A673 (cell line): ENCODE data around the gene GGN. TPM values are rescaled to one million over a fixed set of nuclear protein-coding genes. Genes with fewer than 3 reads are reported as not detected.
A peak's percentile ranks its signal among the peaks of the same experiment; 100 is the strongest.

ENCODE experiments used
- BruUV-seq: library from RNA; stranded (reverse); fragments of 400-500 nt; replicated peaks from 2 replicates; lab custom pipeline; 2021; lab: Mats Ljungman, UMichigan
- CTCF ChIA-PET: fragments of 300-600 bp; sonication (Branson Sonifier 250); formaldehyde crosslinking; loops from one replicate; lab custom pipeline; 2022; ENCODE audit warnings: antibody characterized with exemption; lab: Charles Lee
- POLR2A ChIA-PET: fragments of 300-600 bp; sonication (Branson Sonifier 250); formaldehyde crosslinking; loops from one replicate; lab custom pipeline; 2022; ENCODE audit warnings: antibody characterized with exemption; ENCODE audit not compliant: low non-redundant PET; lab: Charles Lee
- DNase-seq: peaks from one replicate; pipeline ENCODE4 v3.0.0-alpha.2; 2015; ENCODE audit warnings: low spot score
- H3K27ac ChIP-seq: fragments of 200-600 bp; sonication (generic); 2 replicates; pipeline ENCODE4 v1.5.1; 2016; ENCODE audit warnings: mixed run types, low read depth, mild to moderate bottlenecking, mixed read lengths, antibody characterized with exemption, low read length; ENCODE audit not compliant: poor library complexity, severe bottlenecking
- H3K27me3 ChIP-seq: fragments of 200-600 bp; sonication (generic); replicated peaks from 2 replicates; pipeline ENCODE4 v1.6.1; 2017; ENCODE audit warnings: mixed run types, low read depth, mild to moderate bottlenecking, mixed read lengths, antibody characterized with exemption, low read length; ENCODE audit not compliant: insufficient read depth, poor library complexity
- H3K36me3 ChIP-seq: fragments of 200-600 bp; sonication (generic); 2 replicates; pipeline ENCODE4 v1.6.1; 2016; ENCODE audit warnings: mixed run types, mild to moderate bottlenecking, mixed read lengths, antibody characterized with exemption, low read length; ENCODE audit not compliant: insufficient read depth, poor library complexity, severe bottlenecking
- H3K4me1 ChIP-seq: fragments of 200-600 bp; sonication (generic); 2 replicates; pipeline ENCODE4 v1.6.1; 2017; ENCODE audit warnings: mixed run types, mild to moderate bottlenecking, mixed read lengths, antibody characterized with exemption, low read length; ENCODE audit not compliant: insufficient read depth, poor library complexity, severe bottlenecking
- H3K4me3 ChIP-seq: fragments of 200-600 bp; sonication (generic); 2 replicates; pipeline ENCODE4 v1.5.1; 2016; ENCODE audit warnings: low read depth, mixed run types, mild to moderate bottlenecking, mixed read lengths, low read length; ENCODE audit not compliant: poor library complexity, severe bottlenecking
- H3K9me3 ChIP-seq: fragments of 200-600 bp; sonication (generic); 2 replicates; pipeline ENCODE4 v1.6.1; 2016; ENCODE audit warnings: mixed run types, low read depth, mild to moderate bottlenecking, mixed read lengths, antibody characterized with exemption, low read length; ENCODE audit not compliant: poor library complexity, severe bottlenecking
- CTCF ChIP-seq: fragments of 300-800, 200-600 bp; sonication (generic); conservative IDR thresholded peaks from 2 replicates; pipeline ENCODE4 v1.5.1; 2017; ENCODE audit warnings: low read depth, mild to moderate bottlenecking, antibody characterized with exemption, low read length, moderate library complexity, mixed read lengths
- EZH2 ChIP-seq: fragments of 200-600 bp; sonication (generic); IDR thresholded peaks from 2 replicates; pipeline ENCODE4 v1.6.1; 2017; ENCODE audit warnings: borderline replicate concordance, low read depth, mild to moderate bottlenecking, mixed read lengths, antibody characterized with exemption, low read length; ENCODE audit not compliant: poor library complexity, severe bottlenecking
- intact Hi-C: fragments of 100-400 bp; cut with micrococcal nuclease; formaldehyde crosslinking; loops from one replicate; pipeline ENCODE4 v1.10.0; 2022; ENCODE audit not compliant: unreplicated experiment
- total RNA-seq: library from RNA; stranded (reverse); gene quantifications from 2 replicates; pipeline ENCODE4 v1.2.3, GENCODE V29; 2021

The GGN gene
- total RNA-seq, 1 experiment from 2014 or later: 1.3 TPM

GRCh38 chr19:38378866-38379265 is 9.0 kb downstream of the GGN start:
- peaks cover 62% of the 10 kb centered on the region for H3K36me3 ChIP-seq
- H3K4me3 ChIP-seq: no peak overlapping the region
- no peaks in the 10 kb centered on the region for H3K9me3 ChIP-seq
- H3K4me1 ChIP-seq: peaks cover 10% of the 10 kb centered on the region
- no TSS peak for BruUV-seq
- no peak for DNase-seq
- ChIA-PET CTCF (no interaction called here), POLR2A (no interaction called here)
- H3K27me3 ChIP-seq: no peaks in the 10 kb centered on the region
- intact Hi-C loops: no loop called here
- TF ChIP-seq EZH2: no peak
- no peak for TF ChIP-seq CTCF
- no peak overlapping the region for H3K27ac ChIP-seq

GRCh38 chr19:38377052-38377451 is 10.8 kb downstream of the GGN start:
- H3K27ac ChIP-seq: no peak overlapping the region
- intact Hi-C loops: no loop called here
- H3K4me3 ChIP-seq: no peak overlapping the region
- DNase-seq: no peak
- TF ChIP-seq EZH2: no peak
- TF ChIP-seq CTCF: no peak
- no peaks in the 10 kb centered on the region for H3K27me3 ChIP-seq
- H3K9me3 ChIP-seq: no peaks in the 10 kb centered on the region
- H3K4me1 ChIP-seq: peaks cover 10% of the 10 kb centered on the region
- BruUV-seq: no TSS peak
- H3K36me3 ChIP-seq: peaks cover 45% of the 10 kb centered on the region
- ChIA-PET POLR2A (no interaction called here), CTCF (no interaction called here)

GRCh38 chr19:38376576-38376975 is 11.3 kb downstream of the GGN start:
- TF ChIP-seq EZH2 (no peak), CTCF (no peak)
- no peaks in the 10 kb centered on the region for H3K9me3 ChIP-seq
- H3K27ac ChIP-seq: peak overlapping the region; percentile 94
- H3K4me1 ChIP-seq: peaks cover 10% of the 10 kb centered on the region
- intact Hi-C loops: no loop called here
- H3K4me3 ChIP-seq: no peak overlapping the region
- peaks cover 41% of the 10 kb centered on the region for H3K36me3 ChIP-seq
- CTCF ChIA-PET: no interaction called here
- H3K27me3 ChIP-seq: no peaks in the 10 kb centered on the region
- no TSS peak for BruUV-seq
- POLR2A ChIA-PET: no interaction called here
- DNase-seq: no peak
